ENCODE results near the gene KRT2. TPM values are rescaled to one million over a fixed set of nuclear protein-coding genes. Genes with fewer than 3 reads are reported as not detected.

Gene KRT2
- total and polyA plus RNA-seq, 2 donors (not counting 1 experiment from before 2014, with no cell fraction given): 0.04 TPM; not detected in 1

GRCh38 chr12:52631676-52632459 is 20.1 kb downstream of the KRT2 start:
- Histone ChIP-seq H3K9me3 (ENCODE audit: control extremely low read depth in 1 of 3, control insufficient read depth in 2 of 3, insufficient read depth in 1 of 3, low read length in 2 of 3) (no peaks in the 10 kb centered on the region), H3K27me3 (replicated peaks in 1 of 4; ENCODE audit: control extremely low read depth in 1 of 4, control insufficient read depth in 3 of 4, insufficient read depth in 4 of 4, low read length in 3 of 4) (peaks cover 0 to 5% (median 1%) of the 10 kb centered on the region in 4 experiments), H3K27ac (ENCODE audit: low read length in 2 of 2) (no peak overlapping the region), H3K79me2 (ENCODE audit: control insufficient read depth, insufficient read depth, low read length) (no peaks in the 10 kb centered on the region), H3K4me3 (ENCODE audit: control extremely low read depth in 1 of 5, extremely low read depth in 1 of 5, insufficient read depth in 1 of 5, low read depth in 2 of 5, low read length in 4 of 5) (no peak overlapping the region), H2AFZ (ENCODE audit: insufficient read depth, low read depth, low read length, poor library complexity, severe bottlenecking) (no peak overlapping the region), H4K20me1 (ENCODE audit: control insufficient read depth, insufficient read depth, low read length, poor library complexity, severe bottlenecking) (no peaks in the 10 kb centered on the region), H3K9ac (ENCODE audit: low read length) (no peak overlapping the region), H3K36me3 (replicated peaks in 1 of 2; ENCODE audit: control extremely low read depth in 1 of 2, control insufficient read depth in 1 of 2, extremely low read depth in 1 of 2, insufficient read depth in 2 of 2, low read length in 1 of 2) (no peaks in the 10 kb centered on the region), H3K4me2 (replicated peaks; ENCODE audit: low read depth, low read length, poor library complexity, severe bottlenecking) (no peak overlapping the region), H3K4me1 (ENCODE audit: control insufficient read depth in 2 of 2, insufficient read depth in 2 of 2, low read length in 2 of 2) (no peaks in the 10 kb centered on the region)
- ATAC-seq (ENCODE audit: low read depth) (no peak), DNase-seq (no peak)
- intact Hi-C loops (cut with micrococcal nuclease): no loop called here
- no peak overlapping the region for H3K27ac Mint-ChIP-seq
- H3K4me1 Mint-ChIP-seq: no peaks in the 10 kb centered on the region
- TF ChIP-seq, protein P1, sequence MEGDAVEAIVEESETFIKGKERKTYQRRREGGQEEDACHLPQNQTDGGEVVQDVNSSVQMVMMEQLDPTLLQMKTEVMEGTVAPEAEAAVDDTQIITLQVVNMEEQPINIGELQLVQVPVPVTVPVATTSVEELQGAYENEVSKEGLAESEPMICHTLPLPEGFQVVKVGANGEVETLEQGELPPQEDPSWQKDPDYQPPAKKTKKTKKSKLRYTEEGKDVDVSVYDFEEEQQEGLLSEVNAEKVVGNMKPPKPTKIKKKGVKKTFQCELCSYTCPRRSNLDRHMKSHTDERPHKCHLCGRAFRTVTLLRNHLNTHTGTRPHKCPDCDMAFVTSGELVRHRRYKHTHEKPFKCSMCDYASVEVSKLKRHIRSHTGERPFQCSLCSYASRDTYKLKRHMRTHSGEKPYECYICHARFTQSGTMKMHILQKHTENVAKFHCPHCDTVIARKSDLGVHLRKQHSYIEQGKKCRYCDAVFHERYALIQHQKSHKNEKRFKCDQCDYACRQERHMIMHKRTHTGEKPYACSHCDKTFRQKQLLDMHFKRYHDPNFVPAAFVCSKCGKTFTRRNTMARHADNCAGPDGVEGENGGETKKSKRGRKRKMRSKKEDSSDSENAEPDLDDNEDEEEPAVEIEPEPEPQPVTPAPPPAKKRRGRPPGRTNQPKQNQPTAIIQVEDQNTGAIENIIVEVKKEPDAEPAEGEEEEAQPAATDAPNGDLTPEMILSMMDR (IDR thresholded peaks at IDR 0.05): no peak
- no peak for TF ChIP-seq EZH2 (IDR thresholded peaks at IDR 0.05; ENCODE audit: borderline replicate concordance, insufficient read depth, low read depth, low read length, poor library complexity, severe bottlenecking)
- ChIA-PET CTCF (no interaction called here), POLR2A (no interaction called here)
- H3K9me3 Mint-ChIP-seq (ENCODE audit: insufficient read depth): no peaks in the 10 kb centered on the region
- 86% methylated on average over 4 of the region's 6 CpGs for WGBS (ENCODE audit: insufficient coverage)
- no peak overlapping the region for H3K4me3 Mint-ChIP-seq
- peaks cover 23% of the 10 kb centered on the region for H3K27me3 Mint-ChIP-seq

GRCh38 chr12:52631264-52631663 is 20.7 kb downstream of the KRT2 start:
- Histone ChIP-seq H3K79me2 (ENCODE audit: control insufficient read depth, insufficient read depth, low read length) (no peaks in the 10 kb centered on the region), H2AFZ (ENCODE audit: insufficient read depth, low read depth, low read length, poor library complexity, severe bottlenecking) (no peak overlapping the region), H3K4me2 (replicated peaks; ENCODE audit: low read depth, low read length, poor library complexity, severe bottlenecking) (no peak overlapping the region), H3K27ac (ENCODE audit: low read length in 2 of 2) (no peak overlapping the region), H3K9me3 (ENCODE audit: control extremely low read depth in 1 of 3, control insufficient read depth in 2 of 3, insufficient read depth in 1 of 3, low read length in 2 of 3) (no peaks in the 10 kb centered on the region), H3K4me1 (ENCODE audit: control insufficient read depth in 2 of 2, insufficient read depth in 2 of 2, low read length in 2 of 2) (no peaks in the 10 kb centered on the region), H4K20me1 (ENCODE audit: control insufficient read depth, insufficient read depth, low read length, poor library complexity, severe bottlenecking) (no peaks in the 10 kb centered on the region), H3K36me3 (replicated peaks in 1 of 2; ENCODE audit: control extremely low read depth in 1 of 2, control insufficient read depth in 1 of 2, extremely low read depth in 1 of 2, insufficient read depth in 2 of 2, low read length in 1 of 2) (no peaks in the 10 kb centered on the region), H3K4me3 (ENCODE audit: control extremely low read depth in 1 of 5, extremely low read depth in 1 of 5, insufficient read depth in 1 of 5, low read depth in 2 of 5, low read length in 4 of 5) (no peak overlapping the region), H3K9ac (ENCODE audit: low read length) (no peak overlapping the region), H3K27me3 (replicated peaks in 1 of 4; ENCODE audit: control extremely low read depth in 1 of 4, control insufficient read depth in 3 of 4, insufficient read depth in 4 of 4, low read length in 3 of 4) (peaks cover 0 to 5% (median 1%) of the 10 kb centered on the region in 4 experiments)
- no peak for TF ChIP-seq EZH2 (IDR thresholded peaks at IDR 0.05; ENCODE audit: borderline replicate concordance, insufficient read depth, low read depth, low read length, poor library complexity, severe bottlenecking)
- TF ChIP-seq, protein P1 (IDR thresholded peaks at IDR 0.05): no peak
- ChIA-PET CTCF (no interaction called here), POLR2A (no interaction called here)
- H3K9me3 Mint-ChIP-seq (ENCODE audit: insufficient read depth): no peaks in the 10 kb centered on the region
- H3K27ac Mint-ChIP-seq: no peak overlapping the region
- H3K27me3 Mint-ChIP-seq: peaks cover 18% of the 10 kb centered on the region
- DNase-seq (no peak), ATAC-seq (ENCODE audit: low read depth) (no peak)
- H3K4me3 Mint-ChIP-seq: no peak overlapping the region
- no peaks in the 10 kb centered on the region for H3K4me1 Mint-ChIP-seq
- intact Hi-C loops (cut with micrococcal nuclease): no loop called here
- WGBS (ENCODE audit: insufficient coverage): 60% methylated on average over 4 of the region's 4 CpGs

Data from B cell (primary cell).